ENCODE measurements around the gene DICER1.
"Not testable (repeated sequence)": the region's sequence is repeated elsewhere in the genome, so short reads cannot be mapped to it uniquely, and the experiment has no call there.

Gene DICER1

DNA sequence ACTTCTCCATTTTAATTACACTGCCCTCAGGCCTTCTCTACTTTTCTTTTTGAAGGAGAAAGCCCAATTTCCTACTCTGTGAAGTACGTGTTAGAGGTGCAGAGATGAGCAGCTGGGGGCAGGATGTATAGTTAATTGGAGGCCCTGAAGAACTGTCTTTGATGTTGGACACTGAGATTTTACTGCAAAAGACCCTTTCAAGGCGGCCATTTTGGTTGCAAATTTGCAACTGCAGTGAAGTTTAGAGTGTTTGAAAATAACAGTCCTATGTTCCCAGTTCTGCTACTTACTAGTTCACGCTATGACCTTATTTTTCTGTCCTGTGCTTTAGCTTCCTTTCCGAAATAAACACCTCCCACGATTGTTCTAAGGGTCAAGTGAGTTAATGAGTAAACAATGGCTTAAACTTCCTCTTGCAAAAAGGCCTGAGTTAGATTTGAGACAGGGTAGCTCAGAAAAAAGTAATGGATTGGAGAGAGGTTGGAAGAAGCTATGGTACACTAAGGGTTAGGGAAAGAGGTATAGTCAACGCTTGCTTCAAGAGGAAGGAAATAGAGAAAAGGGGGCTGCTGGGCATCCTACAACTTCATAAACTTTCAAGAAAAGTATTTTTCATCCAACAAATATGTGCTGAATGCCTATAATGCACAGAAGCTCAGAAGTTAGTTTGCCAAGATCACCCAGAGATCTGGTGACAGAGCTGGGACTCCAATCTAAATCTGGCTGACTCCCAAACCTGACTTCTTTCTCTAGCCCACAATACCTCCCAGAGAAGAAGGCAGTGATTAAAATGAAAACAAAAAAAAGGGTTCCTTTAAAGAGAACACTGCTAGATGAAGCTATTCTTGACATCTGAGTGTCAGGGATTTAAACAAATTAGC is 26.4 kb upstream of the DICER1 start:
- no peak for DNase-seq

DNA sequence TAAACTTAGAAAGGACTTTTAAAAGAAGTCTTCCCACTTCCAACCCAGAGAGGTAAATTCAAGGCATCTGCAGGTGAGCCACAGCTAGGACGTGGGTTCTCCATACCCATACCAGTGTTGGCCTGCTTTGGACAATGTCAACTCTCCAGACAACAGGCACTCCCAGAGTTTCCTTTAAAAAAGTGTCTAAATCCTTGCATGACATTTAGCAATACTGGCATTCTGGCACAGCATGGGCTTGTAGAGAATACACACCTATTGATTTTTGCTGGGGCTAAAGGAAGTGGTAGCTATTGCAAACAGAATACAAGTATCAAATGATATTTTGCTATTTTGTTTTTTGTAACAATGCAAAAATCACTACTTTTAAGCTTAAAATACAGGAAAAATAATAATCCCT is 25.8 kb upstream of the DICER1 start:
- DNase-seq: no peak

DNA sequence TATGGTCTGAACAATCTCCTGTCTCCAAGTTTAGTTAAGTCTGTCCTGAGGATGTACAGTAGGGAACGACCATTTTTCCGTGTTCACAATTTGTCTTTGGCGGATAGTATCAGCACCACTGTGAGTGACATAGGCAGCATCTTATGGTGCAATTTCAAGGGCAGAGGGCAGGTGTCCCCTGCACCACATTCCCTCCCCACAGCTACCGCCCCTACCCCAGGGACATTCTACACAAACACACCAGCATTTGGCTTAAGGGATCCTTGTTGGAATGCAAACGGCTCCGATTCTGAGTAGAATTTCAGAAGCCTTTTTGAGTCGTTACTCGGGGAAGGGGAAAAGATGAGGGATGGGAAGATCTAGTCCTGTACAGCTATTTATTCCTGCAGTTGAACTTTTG is 25.1 kb upstream of the DICER1 start:
- DNase-seq: no peak

DNA sequence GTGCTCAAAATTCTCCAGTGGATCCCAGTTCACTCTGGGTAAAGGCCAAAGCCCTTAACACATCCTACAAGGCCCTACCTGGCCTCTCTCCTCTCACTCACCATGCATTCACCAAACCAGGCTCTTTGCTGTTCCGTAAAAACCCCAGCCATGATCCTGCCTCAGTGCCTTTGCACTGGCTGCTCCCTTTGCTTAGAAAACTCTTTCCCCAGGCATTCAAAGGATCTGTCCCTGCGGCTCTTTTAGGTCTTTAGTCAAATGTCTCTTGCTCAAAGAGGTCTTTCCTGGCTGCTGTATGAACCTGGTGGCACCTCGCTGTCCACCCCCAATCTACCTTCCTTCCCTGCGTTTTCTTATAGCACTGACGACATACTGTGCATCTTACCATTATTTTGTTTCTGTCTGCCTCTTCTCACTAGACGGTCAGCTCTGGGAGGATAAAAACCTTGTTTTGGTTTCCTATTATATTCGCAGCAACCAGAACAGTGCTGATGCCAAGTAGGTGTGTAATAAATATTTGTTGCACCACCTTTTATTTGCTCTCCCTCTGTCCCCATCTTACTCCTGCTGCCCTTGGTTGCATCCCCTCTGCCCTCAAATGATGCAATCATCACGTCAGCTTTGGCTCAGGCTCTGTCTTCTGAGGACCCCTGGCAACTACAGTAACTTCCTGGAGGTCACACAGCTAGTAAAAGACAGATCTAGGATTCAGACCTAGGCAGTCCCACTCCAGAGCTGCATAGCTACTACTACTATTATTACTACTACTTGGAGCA is 23.8 kb upstream of the DICER1 start:
- DNase-seq: no peak

DNA sequence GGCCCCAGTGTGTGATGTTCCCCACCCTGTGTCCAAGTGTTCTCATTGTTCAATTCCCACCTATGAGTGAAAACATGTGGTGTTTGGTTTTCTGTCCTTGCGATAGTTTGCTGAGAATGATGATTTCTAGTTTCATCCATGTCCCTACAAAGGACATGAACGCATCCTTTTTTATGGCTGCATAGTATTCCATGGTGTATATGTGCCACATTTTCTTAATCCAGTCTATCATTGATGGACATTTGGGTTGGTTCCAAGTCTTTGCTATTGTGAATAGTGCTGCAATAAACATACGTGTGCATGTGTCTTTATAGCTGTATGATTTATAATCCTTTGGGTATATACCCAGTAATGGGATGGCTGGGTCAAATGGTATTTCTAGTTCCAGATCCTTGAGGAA is 18.3 kb upstream of the DICER1 start:
- DNase-seq: not testable (repeated sequence)

DNA sequence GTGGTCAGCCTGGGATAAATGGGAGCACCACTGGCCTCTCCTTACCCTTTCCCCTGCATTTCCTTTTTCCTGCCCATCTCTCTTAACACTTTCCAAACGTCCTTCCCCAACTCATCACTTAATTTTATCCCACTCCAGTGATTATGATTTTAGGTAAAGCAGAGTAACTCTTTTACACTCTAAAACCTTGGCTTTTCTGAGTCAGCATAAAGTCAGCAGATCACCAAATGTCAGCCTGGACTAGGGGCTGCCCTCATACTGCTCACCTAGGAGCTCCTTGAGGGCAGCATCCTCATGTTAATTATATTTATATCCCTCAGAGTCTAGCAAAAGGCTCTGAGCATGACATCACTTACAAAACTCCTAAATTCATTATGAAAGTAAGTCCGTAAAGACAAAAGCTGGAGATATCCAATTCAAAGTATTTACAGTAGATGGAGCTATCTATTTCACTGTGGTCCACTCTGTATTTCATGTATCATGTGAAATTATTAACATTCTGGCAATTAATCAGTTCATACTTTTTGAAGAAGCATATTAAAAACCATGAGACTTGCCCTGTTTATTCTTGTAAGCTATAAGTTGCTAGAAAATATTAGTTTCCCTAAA is 17.0 kb upstream of the DICER1 start:
- DNase-seq: no peak

DNA sequence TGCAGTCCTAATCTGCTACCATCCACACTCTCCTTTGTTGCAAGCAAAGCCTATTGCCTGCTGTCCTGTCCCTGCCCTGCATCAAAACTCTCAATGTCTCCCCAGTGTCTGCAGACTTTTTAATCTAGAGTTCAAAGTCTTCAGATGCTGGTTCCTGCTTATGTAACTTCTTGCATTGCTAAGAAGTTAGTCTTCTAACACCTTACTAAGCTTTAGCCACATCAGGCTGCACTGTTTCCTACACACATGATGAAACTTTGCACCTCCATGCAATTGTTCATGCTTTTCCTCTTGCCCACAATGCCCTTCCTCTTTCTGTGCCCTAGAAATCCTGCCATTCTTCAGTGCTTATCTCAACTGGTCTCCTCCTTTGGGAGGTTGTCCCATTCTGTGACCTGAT is 16.2 kb upstream of the DICER1 start:
- DNase-seq: no peak

DNA sequence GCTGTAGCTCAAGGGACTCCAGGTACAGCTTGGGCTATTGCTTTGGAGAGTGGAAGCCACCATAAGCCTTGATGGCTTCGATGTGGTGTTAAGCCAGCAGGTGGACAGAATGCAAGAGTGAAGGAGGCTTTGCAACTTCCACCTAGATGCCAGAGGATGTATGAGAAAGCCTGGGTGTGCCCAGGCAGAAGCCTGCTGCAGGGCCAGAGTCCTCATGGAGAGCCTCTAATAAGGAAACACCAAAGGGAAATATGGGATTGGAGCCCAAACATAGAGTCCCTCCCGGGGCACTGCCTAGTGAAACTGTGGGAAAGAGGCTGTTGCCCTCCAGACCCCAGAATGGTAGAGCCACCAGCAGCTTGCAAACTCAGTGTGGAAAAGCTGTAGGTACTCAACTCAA is 9.8 kb upstream of the DICER1 start:
- DNase-seq: no peak

DNA sequence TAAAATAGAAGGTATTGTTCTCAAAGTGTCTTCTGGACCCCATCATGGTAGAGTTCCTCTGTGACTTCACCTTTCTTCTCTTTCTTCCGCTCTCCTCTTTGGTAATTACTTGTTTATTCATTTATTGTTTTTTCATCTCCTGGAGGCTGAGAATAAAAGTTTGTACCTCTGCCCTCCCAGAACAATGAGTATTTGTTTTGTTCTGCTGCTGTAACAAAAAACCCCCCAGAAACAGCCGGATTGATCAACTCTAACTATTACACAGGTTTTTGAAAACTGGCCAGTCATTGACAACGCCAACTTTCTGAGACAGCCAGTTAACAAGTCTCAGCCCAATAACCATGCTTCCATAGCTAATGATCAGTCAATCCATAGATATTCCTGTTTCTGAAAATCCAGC is 8.2 kb upstream of the DICER1 start:
- no peak for DNase-seq

DNA sequence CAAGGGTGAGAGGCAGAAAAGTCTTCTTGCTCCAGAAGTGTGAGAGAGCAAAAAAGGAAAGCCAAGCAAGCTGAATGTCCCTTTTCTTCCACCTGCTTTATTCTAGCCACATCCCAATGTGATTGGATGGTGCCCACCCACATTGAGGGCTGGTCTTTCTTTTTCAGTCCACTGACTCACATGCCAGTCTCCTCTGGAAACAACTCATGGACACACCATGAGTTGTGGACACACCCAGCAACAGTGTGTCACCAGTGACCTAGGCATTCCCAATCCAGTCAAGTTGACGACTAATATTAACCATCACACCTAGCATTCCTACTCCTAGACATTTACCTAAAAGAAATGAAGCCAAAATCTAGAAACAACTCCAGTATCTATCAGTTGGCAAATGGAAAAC is 7.2 kb upstream of the DICER1 start:
- no peak for DNase-seq

DNA sequence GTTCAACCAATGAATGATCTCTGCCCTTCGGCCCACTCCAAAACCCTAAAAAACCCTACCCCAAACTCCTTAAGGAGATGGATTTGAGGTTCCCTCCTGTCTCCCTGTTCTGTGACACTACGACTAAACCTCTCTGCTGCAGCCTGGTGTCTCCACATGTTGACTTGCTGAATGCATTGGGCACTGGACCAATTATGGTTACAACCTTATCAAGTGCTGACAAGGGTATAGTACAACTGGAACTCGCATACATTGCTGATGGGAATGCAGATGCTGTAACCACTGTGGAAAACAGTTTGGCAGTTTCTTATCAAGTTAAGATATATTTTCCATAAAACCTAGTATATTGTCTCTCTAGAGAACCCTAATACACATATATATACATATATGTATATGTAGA is 6.3 kb upstream of the DICER1 start:
- DNase-seq: no peak

DNA sequence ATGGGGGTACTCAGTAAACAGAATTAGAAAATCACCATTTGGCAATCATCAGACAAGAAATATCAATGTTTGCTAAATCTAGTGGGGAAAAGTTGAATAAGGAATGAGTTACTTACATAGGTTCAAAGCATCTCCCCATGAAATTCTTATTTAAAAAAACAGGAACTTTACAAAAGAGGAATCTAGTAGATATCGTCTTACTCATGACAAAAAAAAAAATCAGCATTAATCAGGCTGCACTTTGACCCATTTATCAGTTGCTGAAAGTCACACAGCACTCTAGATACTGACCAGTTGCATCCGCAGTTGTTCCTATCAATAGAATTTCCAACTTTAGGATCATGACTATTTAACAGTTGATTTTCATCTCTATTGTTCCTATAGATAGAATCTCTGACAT is 5.8 kb upstream of the DICER1 start:
- DNase-seq: no peak

DNA sequence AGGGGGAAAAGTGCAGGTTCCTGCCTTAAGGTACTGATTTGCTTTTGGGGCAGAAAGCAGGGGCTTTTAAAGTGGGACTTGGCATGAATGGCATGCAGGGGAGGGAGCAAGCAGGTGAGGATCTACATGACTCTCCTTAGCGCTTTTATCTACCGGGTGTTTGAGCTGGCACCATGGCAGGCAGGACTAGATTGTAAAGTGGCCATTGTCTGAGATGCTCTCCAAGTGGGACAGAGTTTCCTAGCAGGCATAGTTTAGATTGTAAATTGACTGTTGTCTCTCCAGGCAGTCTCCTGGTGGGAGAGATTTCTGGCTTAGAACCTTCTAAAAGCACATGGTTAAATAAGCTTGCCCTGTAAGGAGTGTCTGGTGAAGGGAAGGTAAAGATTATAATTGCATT is 5.3 kb upstream of the DICER1 start:
- DNase-seq: no peak

DNA sequence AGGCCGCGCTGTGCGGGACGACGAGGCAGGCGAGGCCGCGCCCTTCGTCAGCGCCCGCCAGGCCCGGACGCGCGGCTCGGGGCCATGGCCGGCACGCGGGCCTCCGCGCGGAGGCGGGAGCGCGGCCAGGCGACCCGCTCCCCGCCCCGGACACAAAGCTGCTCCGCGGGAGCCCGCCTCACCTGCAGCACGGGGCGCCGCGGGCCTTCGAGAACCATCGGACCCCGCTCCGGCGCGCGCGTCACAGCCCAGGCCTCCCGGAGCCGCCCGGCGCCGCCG is 342 bp downstream of the DICER1 start:
- no peak for DNase-seq

DNA sequence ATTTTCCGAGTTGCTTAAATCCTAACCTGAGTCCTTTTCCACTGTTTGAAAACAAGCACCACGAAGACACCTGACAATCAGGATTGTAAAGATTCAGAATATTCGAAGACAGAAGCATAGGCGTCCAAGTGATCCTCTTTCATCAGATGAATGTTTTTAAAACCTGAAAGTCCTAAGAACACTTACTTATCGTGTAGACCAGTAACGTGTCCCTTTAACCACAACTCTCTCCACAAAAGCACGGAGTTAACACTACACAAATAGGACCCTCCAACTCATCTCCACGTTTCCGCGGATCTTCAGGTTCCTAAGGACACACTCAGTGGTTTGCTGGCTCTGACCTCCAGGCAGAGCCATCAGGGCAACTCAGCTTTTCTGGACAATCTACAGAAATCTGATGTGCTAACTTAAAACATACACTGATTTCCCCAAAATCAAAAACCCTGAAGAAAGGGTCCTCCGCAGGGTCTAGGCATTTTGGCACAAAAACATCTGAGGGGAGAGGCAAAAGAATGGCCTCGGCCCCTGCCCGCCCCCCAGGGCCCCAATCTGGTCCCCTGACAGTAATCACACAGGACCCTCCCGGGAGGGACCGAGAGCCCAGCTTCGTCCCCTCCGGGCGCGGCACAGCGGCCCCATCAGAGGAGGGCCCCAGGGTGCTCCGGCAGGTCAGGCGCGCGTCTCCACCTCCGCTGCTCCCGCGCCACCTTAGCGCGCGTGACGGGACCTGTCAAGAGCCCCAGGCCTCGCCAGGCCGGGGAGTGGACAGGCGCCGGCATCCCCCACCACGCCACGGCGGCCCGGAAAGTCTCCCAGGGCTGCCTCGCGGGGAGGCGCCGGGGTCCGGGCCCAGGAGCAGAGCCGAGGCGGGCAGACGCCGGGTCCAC is 925 bp downstream of the DICER1 start:
- DNase-seq: no peak

DNA sequence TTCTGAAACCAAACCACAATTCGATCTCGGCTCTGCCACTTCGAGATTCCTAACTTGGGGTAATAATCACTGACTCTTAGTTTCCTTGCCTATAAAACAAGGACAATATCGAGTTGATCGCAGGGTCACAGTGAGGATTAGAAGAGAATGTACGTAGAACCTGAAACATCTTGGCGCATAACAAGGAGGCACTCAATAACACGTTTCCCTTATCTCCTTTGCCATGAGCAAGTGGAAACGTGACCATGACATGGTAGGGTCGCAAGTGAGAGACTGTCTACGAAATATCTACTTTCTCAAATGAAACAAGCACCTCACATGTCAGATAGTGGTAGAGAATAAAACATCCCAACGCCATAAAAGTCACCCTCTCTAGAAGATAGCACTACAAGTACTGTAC is 2.3 kb downstream of the DICER1 start:
- DNase-seq: no peak

DNA sequence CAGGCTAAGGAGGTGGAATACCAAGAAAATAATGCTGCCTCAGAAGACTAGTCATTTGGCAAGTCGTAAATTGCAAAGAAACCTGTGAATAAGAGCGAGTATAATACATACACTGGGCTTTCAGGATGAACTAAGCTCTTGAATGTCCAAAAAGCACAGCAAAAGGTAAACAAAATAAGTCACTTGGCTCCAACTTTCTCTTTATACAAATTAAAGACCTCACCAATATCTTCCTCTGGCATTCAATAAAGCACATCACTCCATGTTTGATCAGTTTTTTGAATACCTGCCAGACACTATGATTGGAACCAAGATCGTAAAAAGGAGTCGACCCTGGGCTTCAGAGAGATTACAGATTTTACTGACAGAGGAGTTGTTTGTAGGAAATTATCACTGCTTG is 3.5 kb downstream of the DICER1 start:
- DNase-seq: peak; percentile 45

DNA sequence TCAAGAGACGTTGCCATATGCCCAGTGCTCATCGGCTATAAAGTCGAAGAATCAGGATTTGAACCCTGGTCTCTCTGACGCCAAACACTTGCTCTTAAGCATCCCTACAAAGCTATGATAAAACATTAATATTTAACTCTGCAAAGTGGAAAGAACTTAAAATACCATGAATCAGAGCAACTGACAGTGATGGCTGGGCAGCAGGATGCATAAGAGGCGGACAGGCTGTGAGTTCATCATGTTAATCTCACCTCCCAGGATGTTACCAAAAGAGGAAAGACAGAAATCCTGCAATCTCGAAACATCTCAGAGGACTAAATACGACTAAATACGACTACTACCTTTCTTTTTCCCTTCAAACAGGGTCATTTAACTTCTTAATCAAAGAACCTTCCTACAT is 5.8 kb downstream of the DICER1 start:
- no peak for DNase-seq

DNA sequence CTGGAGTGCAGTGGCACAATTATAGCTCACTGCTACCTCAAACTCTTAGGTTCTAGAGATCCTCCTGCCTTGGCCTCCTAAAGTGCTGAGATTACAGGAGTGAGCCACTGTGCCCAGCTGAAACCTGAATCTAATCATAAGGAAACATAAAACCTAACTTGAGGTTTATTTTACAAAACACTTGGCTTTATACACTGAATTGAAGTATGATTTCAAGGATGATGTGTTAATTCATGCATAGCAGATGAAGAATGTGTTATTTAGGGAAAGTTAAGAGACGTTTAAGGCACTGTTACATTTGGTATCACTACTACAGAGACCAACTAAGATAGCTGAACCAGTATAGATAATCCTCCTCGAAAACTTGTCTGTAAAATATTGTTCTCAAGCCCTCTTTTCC is 6.4 kb downstream of the DICER1 start:
- peak; percentile 44 for DNase-seq

DNA sequence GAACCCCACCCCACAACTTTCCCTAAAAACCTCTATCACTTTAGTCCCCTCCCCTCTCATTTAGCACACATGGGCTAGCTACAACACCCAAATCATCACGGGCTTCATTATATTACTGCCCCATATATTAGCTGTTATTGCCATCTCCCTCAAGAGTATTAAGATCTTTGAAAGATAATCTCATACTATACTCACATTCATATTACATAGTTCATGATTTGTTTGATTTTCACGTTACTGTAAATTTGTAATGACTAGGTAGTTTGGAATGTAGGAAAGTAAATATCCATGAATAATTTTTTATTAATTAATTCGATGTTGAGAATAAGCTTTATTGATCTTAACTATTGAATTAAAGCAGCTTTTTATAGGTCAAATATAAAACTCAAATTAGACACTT is 7.9 kb downstream of the DICER1 start:
- no peak for DNase-seq

DNA sequence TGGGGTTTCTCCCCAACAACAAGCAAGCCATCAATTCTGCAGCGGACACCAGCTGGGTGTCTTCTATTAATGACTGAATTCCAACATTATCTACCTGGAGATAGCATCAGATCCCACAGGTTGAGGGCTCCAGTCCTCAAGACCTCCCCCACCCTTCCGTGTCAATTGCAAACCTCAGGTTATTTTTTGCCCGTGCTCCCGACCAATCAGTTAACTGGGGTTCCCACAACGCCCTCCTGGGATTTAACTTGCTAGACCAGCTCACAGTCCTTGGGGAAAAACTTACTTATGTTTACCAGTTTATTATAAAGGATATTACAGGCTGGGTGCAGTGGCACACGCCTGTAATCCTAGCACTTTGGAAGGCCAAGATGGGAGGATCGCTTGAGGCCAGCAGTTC is 9.7 kb downstream of the DICER1 start:
- DNase-seq: no peak

DNA sequence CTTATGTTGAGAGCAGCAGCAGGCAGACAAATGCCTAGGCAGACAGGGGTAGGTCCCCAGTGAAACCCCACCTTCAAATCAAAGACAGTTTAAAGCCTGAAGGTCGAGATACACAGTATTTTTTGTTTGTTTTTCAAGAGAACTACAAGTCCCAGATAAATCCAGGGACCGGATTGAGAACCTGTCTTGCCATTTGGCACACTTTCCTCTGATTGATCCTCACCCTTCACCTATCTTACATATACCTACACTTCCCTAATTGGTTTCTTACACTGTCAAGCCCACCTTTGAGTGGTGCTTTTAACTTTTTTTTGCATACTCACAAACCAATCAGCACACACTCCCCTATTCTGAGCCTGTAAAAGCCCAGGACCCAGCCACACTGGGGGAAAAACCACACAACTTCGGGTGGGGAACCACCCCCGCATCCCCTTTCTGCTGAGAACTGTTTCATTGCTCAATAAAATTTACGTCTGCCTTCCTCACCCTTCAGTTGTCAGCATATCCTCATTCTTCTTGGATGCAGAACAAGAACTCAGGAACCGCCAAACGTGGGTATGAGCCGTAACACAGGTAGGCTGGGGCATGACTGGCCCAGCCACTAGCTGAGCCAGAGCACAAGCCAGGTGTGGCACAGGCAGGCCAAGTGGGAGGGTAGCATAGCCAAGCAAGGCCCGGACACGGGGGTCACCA is 11.1 kb downstream of the DICER1 start:
- DNase-seq: no peak

DNA sequence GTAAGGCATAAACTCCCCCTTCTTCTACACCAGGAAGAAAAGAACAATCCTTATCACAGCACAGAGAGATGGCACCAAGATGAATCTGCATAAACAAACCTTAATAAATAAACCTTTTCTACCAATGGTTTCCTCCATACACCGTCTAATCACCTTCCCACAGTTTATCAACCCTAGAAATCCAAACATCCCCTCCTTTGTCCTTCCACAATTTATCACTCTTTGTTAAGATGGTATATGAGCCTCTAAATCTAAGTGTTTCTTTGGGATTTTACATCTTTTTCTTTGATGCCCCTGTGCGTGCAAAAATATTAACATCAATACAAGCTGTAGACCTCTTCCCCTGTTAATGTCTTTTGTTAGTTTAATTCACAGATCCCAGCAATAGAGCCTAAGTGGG is 12.5 kb downstream of the DICER1 start:
- no peak for DNase-seq

Measured in DMS79 (cell line).